Endothelial cell of umbilical vein (primary cell): ENCODE measurements around the gene USP47. TPM values are rescaled to one million over a fixed set of nuclear protein-coding genes. Genes with fewer than 3 reads are reported as not detected.

Source experiments
- BruUV-seq: library from RNA; stranded (reverse); fragments of 400-500 nt; replicated peaks from 2 replicates; lab custom pipeline; 2021; lab: Mats Ljungman, UMichigan
- CTCF ChIA-PET: fragments of 300-600, 350-600 bp; sonication (Branson Sonifier 250); formaldehyde crosslinking; loops from one replicate; lab custom pipeline; 2021; ENCODE audit warnings: antibody characterized with exemption, inconsistent platforms; lab: Charles Lee
- POLR2A ChIA-PET: fragments of 300-600, 350-600 bp; sonication (Branson Sonifier 250); formaldehyde crosslinking; loops from one replicate; lab custom pipeline; 2021; ENCODE audit warnings: antibody characterized with exemption, inconsistent platforms; lab: Charles Lee
- DNase-seq: peaks from one replicate; pipeline ENCODE4 v3.0.0-alpha.2; 2011; ENCODE audit warnings: low read depth, low spot score
- FAIRE-seq: peaks from 2 replicates; lab custom pipeline; 2011; peaks lifted over from hg19 to GRCh38; lab: Jason Lieb, UNC
- H2AFZ ChIP-seq: 2 replicates; pipeline ENCODE4 v1.6.0; 2012; ENCODE audit warnings: low read depth, low read length, control low read depth, inconsistent platforms
- H3K27ac ChIP-seq: 2 replicates; pipeline ENCODE4 v1.5.1; 2011; ENCODE audit warnings: low read depth, mild to moderate bottlenecking, control low read depth, low read length, moderate library complexity; ENCODE audit not compliant: insufficient read depth
- H3K27me3 ChIP-seq, 2 experiments: 2 replicates each; pipeline versions ENCODE4 v1.6.0 to v1.6.1; 2011; ENCODE audit warnings: low read length in 2 of 2, mixed read lengths in 1 of 2; ENCODE audit not compliant: control insufficient read depth in 2 of 2, insufficient read depth in 2 of 2
- H3K36me3 ChIP-seq, 2 experiments: 2 replicates in 1 of 2; 3 replicates in 1 of 2; pipeline ENCODE4 v1.5.1; 2011; ENCODE audit warnings: low read length in 2 of 2, mild to moderate bottlenecking in 1 of 2, moderate library complexity in 1 of 2; ENCODE audit not compliant: control insufficient read depth in 2 of 2, insufficient read depth in 2 of 2; ENCODE audit errors: extremely low read depth in 1 of 2
- H3K4me1 ChIP-seq: 3 replicates; pipeline ENCODE4 v1.5.1; 2011; ENCODE audit warnings: mild to moderate bottlenecking, low read length; ENCODE audit not compliant: control insufficient read depth, insufficient read depth; ENCODE audit errors: extremely low read depth
- H3K4me2 ChIP-seq: 2 replicates; pipeline ENCODE4 v1.6.1; 2011; ENCODE audit warnings: low read length, control low read depth, mixed read lengths; ENCODE audit not compliant: insufficient read depth
- H3K4me3 ChIP-seq, 3 experiments: fragments of 200-600 bp in 1 of 3; sonication (generic), shearing (Covaris generic) in 1 of 3; replicated peaks in 1 of 3; 2 replicates each; pipeline ENCODE4 v1.5.1; 2011 to 2016; ENCODE audit warnings: control low read depth in 3 of 3, low read length in 3 of 3, mild to moderate bottlenecking in 2 of 3, inconsistent platforms in 1 of 3, low read depth in 1 of 3, moderate library complexity in 1 of 3; ENCODE audit not compliant: insufficient read depth in 1 of 3
- H3K79me2 ChIP-seq: 2 replicates; pipeline ENCODE4 v1.6.0; 2012; ENCODE audit warnings: low read length, inconsistent platforms; ENCODE audit not compliant: control insufficient read depth, insufficient read depth
- H3K9ac ChIP-seq: replicated peaks from 2 replicates; pipeline ENCODE3; 2011; ENCODE audit warnings: low read length, control low read depth; ENCODE audit not compliant: insufficient read depth; ENCODE audit errors: extremely low read depth
- H3K9me1 ChIP-seq: replicated peaks from 3 replicates; pipeline ENCODE4 v1.6.0; 2011; ENCODE audit warnings: mild to moderate bottlenecking, low read length; ENCODE audit not compliant: control insufficient read depth, insufficient read depth; ENCODE audit errors: extremely low read depth
- H3K9me3 ChIP-seq: replicated peaks from 2 replicates; pipeline ENCODE4 v1.5.1; 2012; ENCODE audit warnings: low read length, inconsistent platforms; ENCODE audit not compliant: control insufficient read depth, insufficient read depth
- H4K20me1 ChIP-seq: replicated peaks from 2 replicates; pipeline ENCODE3; 2011; ENCODE audit warnings: mild to moderate bottlenecking, low read length; ENCODE audit not compliant: control insufficient read depth, insufficient read depth; ENCODE audit errors: extremely low read depth
- CTCF ChIP-seq, 2 donors: IDR thresholded peaks; 1 replicate in 1 of 2; 2 replicates in 1 of 2; pipeline ENCODE4 v1.5.1; 2011; ENCODE audit warnings: low read length in 2 of 2, mild to moderate bottlenecking in 2 of 2, moderate library complexity in 2 of 2, control low read depth in 1 of 2, inconsistent platforms in 1 of 2, low read depth in 1 of 2; ENCODE audit not compliant: insufficient read depth in 1 of 2; ENCODE audit errors: extremely low read depth in 1 of 2
- EZH2 ChIP-seq: IDR thresholded peaks from 2 replicates; pipeline ENCODE4 v1.6.1; 2012; ENCODE audit warnings: borderline replicate concordance, low read depth, mild to moderate bottlenecking, moderate library complexity, low read length, inconsistent platforms; ENCODE audit not compliant: severe bottlenecking
- FOS ChIP-seq: IDR thresholded peaks from 2 replicates; pipeline ENCODE4 v1.6.1; 2011; ENCODE audit warnings: mild to moderate bottlenecking, low read length, moderate library complexity, borderline replicate concordance; ENCODE audit not compliant: insufficient read depth
- GATA2 ChIP-seq: IDR thresholded peaks from 2 replicates; pipeline ENCODE4 v1.7.0; 2011; ENCODE audit warnings: low read depth, mild to moderate bottlenecking, moderate library complexity, mixed read lengths, low read length; ENCODE audit not compliant: insufficient read length, insufficient read depth
- JUN ChIP-seq: IDR thresholded peaks from 2 replicates; pipeline ENCODE4 v1.6.1; 2011; ENCODE audit warnings: borderline replicate concordance, low read depth; ENCODE audit not compliant: insufficient read length, insufficient read depth
- MAX ChIP-seq: IDR thresholded peaks from 2 replicates; pipeline ENCODE4 v1.6.1; 2011; ENCODE audit not compliant: insufficient read depth, insufficient read length
- POLR2A ChIP-seq: IDR thresholded peaks from 2 replicates; pipeline ENCODE4 v1.6.1; 2012; ENCODE audit warnings: low read depth, mild to moderate bottlenecking, control low read depth, low read length
- POLR2AphosphoS5 ChIP-seq: IDR thresholded peaks from 2 replicates; pipeline ENCODE4 v1.6.1; 2012; ENCODE audit warnings: low read depth, mild to moderate bottlenecking, control low read depth, low read length, moderate library complexity; ENCODE audit not compliant: insufficient read depth
- dilution Hi-C: fragments of 300-500 bp; cut with MboI; formaldehyde crosslinking; loops from one replicate; pipeline ENCODE4 v1.15.0; 2019; ENCODE audit warnings: low sequenced_read_pairs; ENCODE audit not compliant: extremely low pct_ligation_motif_present
- intact Hi-C: fragments of 100-400 bp; cut with micrococcal nuclease; formaldehyde crosslinking; loops from one replicate; pipeline ENCODE4 v1.10.0; 2022
- polyA plus RNA-seq, 4 experiments: library from polyadenylated mRNA; depleted of rRNA in 3 of 4; stranded (reverse) in 3 of 4; unstranded in 1 of 4; fragments of >200 nt; gene quantifications; 2 replicates each; pipeline versions ENCODE4 v1.2.1 to v1.2.3, GENCODE V29; 2011 to 2012; ENCODE audit warnings: missing spikeins in 1 of 4
- total RNA-seq: library from RNA; stranded (reverse); gene quantifications from 2 replicates; pipeline ENCODE4 v1.2.3, GENCODE V29; 2021

Gene USP47
- total and polyA plus RNA-seq, 2 donors (not counting 3 experiments of a cell fraction or from before 2014, with no cell fraction given) = 7.8 to 38.0 TPM

- H3K27me3 ChIP-seq = no peaks in the 10 kb centered on the region
- H4K20me1 ChIP-seq = no peaks in the 10 kb centered on the region
- POLR2A ChIA-PET = no interaction called here
- H3K9me1 ChIP-seq = no peaks in the 10 kb centered on the region
- H3K9me3 ChIP-seq = no peaks in the 10 kb centered on the region
- intact Hi-C loops = no loop called here
- BruUV-seq = no TSS peak
- peaks cover 0 to 6% of the 10 kb centered on the region in 2 experiments for H3K36me3 ChIP-seq
- dilution Hi-C loops = no loop called here
- CTCF ChIA-PET = interaction anchor here (1.2 to 1.7 kb wide), 2 partner anchors 13 to 23 kb away, joined by 3 to 6 read pairs; no protein-coding TSS in a partner anchor
- H3K79me2 ChIP-seq = no peaks in the 10 kb centered on the region
- no peak overlapping the region for H2AFZ ChIP-seq
- DNase-seq = no peak
- no peak overlapping the region for H3K9ac ChIP-seq
- H3K4me2 ChIP-seq = no peak overlapping the region
- TF ChIP-seq POLR2A (no peak), JUN (no peak), CTCF (IDR thresholded peaks at IDR 0.05; ENCODE audit: extremely low read depth in 1 of 2, insufficient read depth in 1 of 2, low read depth in 1 of 2, low read length in 2 of 2) (no peak), POLR2AphosphoS5 (no peak), EZH2 (no peak), FOS (no peak), GATA2 (no peak), MAX (no peak)
- no peak overlapping the region for H3K27ac ChIP-seq
- H3K4me3 ChIP-seq = no peak overlapping the region
- no peak for FAIRE-seq
- H3K4me1 ChIP-seq = peaks cover 52% of the 10 kb centered on the region
Observed at GRCh38 chr11:11989774-11990744, 148.3 kb downstream of the USP47 start.
